Pancreas (tissue), 10 donors: ENCODE results near the gene MAGI1. TPM values are rescaled to one million over a fixed set of nuclear protein-coding genes. Genes with fewer than 3 reads are reported as not detected.
A peak's percentile ranks its signal among the peaks of the same experiment; 100 is the strongest.

Experiments
- ATAC-seq, 4 donors: fragments of 200-7000 bp; cut with Tn5 transposase; one replicate each; pipeline versions ENCODE4 v1.8.0 to v1.9.1; 2020; ENCODE audit warnings: mild to moderate bottlenecking in 4 of 4, moderate library complexity in 4 of 4
- DNase-seq, 6 donors: peaks; one replicate each; pipeline ENCODE4 v3.0.0-alpha.2; 2020
- FAIRE-seq: peaks from 2 replicates; lab custom pipeline; 2012; peaks lifted over from hg19 to GRCh38; lab: Jason Lieb, UNC
- H3K27ac ChIP-seq, 4 donors: fragments of 200-600 bp; sonication (generic); 1 replicate in 3 of 4; 2 replicates in 1 of 4; pipeline versions ENCODE4 v1.5.0 to v1.8.0; 2020
- H3K27me3 ChIP-seq, 4 donors: fragments of 200-600 bp; one replicate each; pipeline ENCODE4 v1.8.0; 2021
- H3K36me3 ChIP-seq, 3 donors: fragments of 200-600 bp; sonication (generic) in 1 of 3; one replicate each; pipeline versions ENCODE4 v1.5.0 to v1.8.0; 2020 to 2021
- H3K4me1 ChIP-seq, 3 donors: fragments of 200-600 bp; one replicate each; pipeline ENCODE4 v1.8.0; 2021
- H3K4me3 ChIP-seq, 4 donors: fragments of 200-600 bp; sonication (generic) in 2 of 4; one replicate each; pipeline versions ENCODE4 v1.5.0 to v1.8.0; 2020 to 2021
- H3K9me3 ChIP-seq, 4 donors: fragments of 200-600 bp; one replicate each; pipeline ENCODE4 v1.8.0; 2021
- CTCF ChIP-seq, 4 donors: fragments of 200-600 bp; sonication (generic) in 3 of 4; IDR thresholded peaks; one replicate each; pipeline versions ENCODE4 v1.5.0 to v1.8.0; 2021; ENCODE audit warnings: antibody characterized with exemption in 4 of 4
- WGBS, 2 donors: extraction: QIAGEN DNeasy Blood & Tissue Kit; methylation state at CpG; one replicate each; pipeline ENCODE4 v1.1.7; 2013; 5-methylcytosine and 5-hydroxymethylcytosine counted together
- intact Hi-C, 3 donors: fragments of 100-400 bp; cut with DNase I; formaldehyde crosslinking; loops; one replicate each; pipeline versions ENCODE4 v1.11.1 to v1.14.2; 2022
- polyA plus RNA-seq, 2 donors: library from polyadenylated mRNA; stranded (reverse); fragments of 200-250 nt; gene quantifications; one replicate each; pipeline ENCODE4 v1.2.3, GENCODE V29; 2013
- total RNA-seq, 6 donors: library from RNA; stranded (reverse); fragmentation: NEBNext Ultra II Directional in 4 of 6; extraction: Animal tissue kit (Norgen Biotek cat#: 25700) in 4 of 6; gene quantifications; one replicate each; pipeline versions ENCODE4 v1.2.1 to v1.2.4, GENCODE V29; 2021 to 2023
- donor health status: healthy with polysubstance abuse.
- donor health status: DM: no; HTN: no; CAD: no; lungs with moderate emphysema.
- donor health status: DM: no; HTN: no; CAD: no.
- donor health status: control.
- donor health status: control.
- donor health status: Bipolar disorder and iron deficiency.
- donor health status: DM: yes; HTN: yes; CAD: no.
- donor health status: DM: no; HTN: no; CAD: no.
- donor health status: DM: no; HTN: no; CAD: no.
- donor health status: DM: yes; HTN: yes; CAD: no.

Gene MAGI1
- total and polyA plus RNA-seq, 8 donors: 19.7 to 45.1 (median 28.0) TPM

- DNase-seq: no peak
- peaks cover 8 to 35% (median 23%) of the 10 kb centered on the region in 3 donors for H3K4me1 ChIP-seq
- H3K27ac ChIP-seq: peak overlapping the region in 2 of 4 donors; percentile 63 to 67
- no peaks in the 10 kb centered on the region for H3K36me3 ChIP-seq
- intact Hi-C loops: loop anchor here in 1 of 3 donors (5.0 kb wide), 1 partner anchor 77 kb away; the partner anchor contains the start of gene MAGI1
- no peak overlapping the region for H3K4me3 ChIP-seq
- ATAC-seq: peak in 1 of 4 donors; percentile 17
- no peak for FAIRE-seq
- TF ChIP-seq CTCF (IDR thresholded peaks at IDR 0.05): no peak
- H3K27me3 ChIP-seq: no peaks in the 10 kb centered on the region
- WGBS, 2 donors: 44 to 52% methylated on average over 6 of the region's 6 CpGs
- no peaks in the 10 kb centered on the region for H3K9me3 ChIP-seq
Measured at GRCh38 chr3:65960087-65960486, 78.6 kb downstream of the MAGI1 start.

- FAIRE-seq (no peak), DNase-seq (no peak), ATAC-seq (no peak)
- TF ChIP-seq CTCF (IDR thresholded peaks at IDR 0.05): no peak
- Histone ChIP-seq H3K9me3 (no peaks in the 10 kb centered on the region), H3K27ac (no peak overlapping the region), H3K36me3 (no peaks in the 10 kb centered on the region), H3K27me3 (no peaks in the 10 kb centered on the region), H3K4me1 (peaks cover 8 to 34% (median 34%) of the 10 kb centered on the region in 3 donors), H3K4me3 (no peak overlapping the region)
- intact Hi-C loops: no loop called here
- 93 to 99% methylated on average over 2 of the region's 2 CpGs for WGBS, 2 donors
Measured at GRCh38 chr3:65958216-65958615, 80.5 kb downstream of the MAGI1 start.

GRCh38 chr3:65955792-65956477, 82.8 kb downstream of the MAGI1 start:
- intact Hi-C loops: no loop called here
- Histone ChIP-seq H3K4me1 (peaks cover 20 to 48% (median 44%) of the 10 kb centered on the region in 3 donors), H3K9me3 (no peaks in the 10 kb centered on the region), H3K4me3 (no peak overlapping the region), H3K27me3 (no peaks in the 10 kb centered on the region), H3K27ac (peak overlapping the region in 2 of 4 donors; percentile 92 to 96), H3K36me3 (no peaks in the 10 kb centered on the region)
- WGBS, 2 donors: 49 to 53% methylated on average over 10 of the region's 10 CpGs
- DNase-seq (no peak), ATAC-seq (no peak), FAIRE-seq (no peak)
- TF ChIP-seq CTCF (IDR thresholded peaks at IDR 0.05): no peak

GRCh38 chr3:65953881-65954733, 84.6 kb downstream of the MAGI1 start:
- peaks cover 32 to 52% (median 46%) of the 10 kb centered on the region in 3 donors for H3K4me1 ChIP-seq
- H3K9me3 ChIP-seq: no peaks in the 10 kb centered on the region
- peak overlapping the region in 3 of 4 donors; percentile 4 to 28 (median 4) for H3K4me3 ChIP-seq
- no peaks in the 10 kb centered on the region for H3K36me3 ChIP-seq
- FAIRE-seq (peak; percentile 37), ATAC-seq (peak; percentile 81 to 88 (median 84)), DNase-seq (peak; percentile 81 to 93 (median 90))
- peak overlapping the region; percentile 78 to 96 (median 92) for H3K27ac ChIP-seq
- intact Hi-C loops: no loop called here
- TF ChIP-seq CTCF (IDR thresholded peaks at IDR 0.05): no peak
- H3K27me3 ChIP-seq: no peaks in the 10 kb centered on the region
- WGBS, 2 donors: 6 to 7% methylated on average over 16 of the region's 16 CpGs
